ENCODE measurements around the gene OSBPL8. TPM values are rescaled to one million over a fixed set of nuclear protein-coding genes. Genes with fewer than 3 reads are reported as not detected.

Gene OSBPL8
- total and polyA plus RNA-seq, 9 of the 15 experiments (the other 6 are each of a cell fraction or from before 2014, with no cell fraction given) = 17.4 to 82.7 (median 42.8) TPM

DNA sequence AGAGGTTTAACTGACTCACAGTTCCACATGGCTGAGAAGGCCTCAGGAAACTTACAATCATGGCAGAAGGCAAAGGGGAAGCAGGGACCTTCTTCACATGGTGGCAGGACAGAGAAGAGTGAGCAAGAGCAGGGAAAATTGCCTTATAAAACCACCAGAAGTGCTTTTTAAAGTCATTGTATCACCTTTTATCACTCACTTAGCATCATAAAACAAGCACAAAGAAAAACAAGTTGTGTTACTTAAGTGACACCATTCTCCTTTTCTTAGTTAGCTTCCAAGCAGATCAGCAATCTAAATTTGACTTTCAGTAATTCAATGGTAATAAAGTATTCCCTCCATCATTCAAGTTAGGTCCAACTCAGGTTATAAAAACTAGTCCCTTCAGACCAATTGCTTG lies 28.5 kb downstream of the OSBPL8 start:
- Histone ChIP-seq H3K27me3 (ENCODE audit: control insufficient read depth in 2 of 2, insufficient read depth in 2 of 2, low read length in 2 of 2) (no peaks in the 10 kb centered on the region), H3K27ac (ENCODE audit: extremely low read depth, low read depth, low read length) (no peak overlapping the region), H3K4me3 (no peak overlapping the region), H3K36me3 (ENCODE audit: control insufficient read depth, insufficient read depth, low read length) (no peaks in the 10 kb centered on the region; the same call in 2 of the 3 replicates), H3K79me2 (ENCODE audit: control insufficient read depth, insufficient read depth, low read length) (peaks cover 77% of the 10 kb centered on the region), H3K9me1 (ENCODE audit: control insufficient read depth, insufficient read depth, low read length) (no peaks in the 10 kb centered on the region), H3K9ac (ENCODE audit: insufficient read depth in 1 of 2, low read depth in 2 of 2, low read length in 2 of 2) (no peak overlapping the region), H3K4me1 (replicated peaks in 1 of 2; ENCODE audit: control insufficient read depth in 2 of 2, insufficient read depth in 2 of 2, low read length in 2 of 2) (peaks cover 12 to 18% of the 10 kb centered on the region in 2 experiments; a peak in 3 of 5 replicates), H3K4me2 (ENCODE audit: insufficient read depth, low read length) (no peak overlapping the region), H2AFZ (ENCODE audit: low read depth, low read length) (no peak overlapping the region), H3K9me3 (replicated peaks; ENCODE audit: control insufficient read depth, insufficient read depth, low read depth, low read length) (no peaks in the 10 kb centered on the region), H4K20me1 (replicated peaks; ENCODE audit: control insufficient read depth, insufficient read depth, low read length) (no peaks in the 10 kb centered on the region)
- TF ChIP-seq, protein P1, sequence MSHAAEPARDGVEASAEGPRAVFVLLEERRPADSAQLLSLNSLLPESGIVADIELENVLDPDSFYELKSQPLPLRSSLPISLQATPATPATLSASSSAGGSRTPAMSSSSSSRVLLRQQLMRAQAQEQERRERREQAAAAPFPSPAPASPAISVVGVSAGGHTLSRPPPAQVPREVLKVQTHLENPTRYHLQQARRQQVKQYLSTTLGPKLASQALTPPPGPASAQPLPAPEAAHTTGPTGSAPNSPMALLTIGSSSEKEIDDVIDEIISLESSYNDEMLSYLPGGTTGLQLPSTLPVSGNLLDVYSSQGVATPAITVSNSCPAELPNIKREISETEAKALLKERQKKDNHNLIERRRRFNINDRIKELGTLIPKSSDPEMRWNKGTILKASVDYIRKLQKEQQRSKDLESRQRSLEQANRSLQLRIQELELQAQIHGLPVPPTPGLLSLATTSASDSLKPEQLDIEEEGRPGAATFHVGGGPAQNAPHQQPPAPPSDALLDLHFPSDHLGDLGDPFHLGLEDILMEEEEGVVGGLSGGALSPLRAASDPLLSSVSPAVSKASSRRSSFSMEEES (CRISPR knock-in tag; IDR thresholded peaks at IDR 0.05) = no peak
- TF ChIP-seq, protein P2, sequence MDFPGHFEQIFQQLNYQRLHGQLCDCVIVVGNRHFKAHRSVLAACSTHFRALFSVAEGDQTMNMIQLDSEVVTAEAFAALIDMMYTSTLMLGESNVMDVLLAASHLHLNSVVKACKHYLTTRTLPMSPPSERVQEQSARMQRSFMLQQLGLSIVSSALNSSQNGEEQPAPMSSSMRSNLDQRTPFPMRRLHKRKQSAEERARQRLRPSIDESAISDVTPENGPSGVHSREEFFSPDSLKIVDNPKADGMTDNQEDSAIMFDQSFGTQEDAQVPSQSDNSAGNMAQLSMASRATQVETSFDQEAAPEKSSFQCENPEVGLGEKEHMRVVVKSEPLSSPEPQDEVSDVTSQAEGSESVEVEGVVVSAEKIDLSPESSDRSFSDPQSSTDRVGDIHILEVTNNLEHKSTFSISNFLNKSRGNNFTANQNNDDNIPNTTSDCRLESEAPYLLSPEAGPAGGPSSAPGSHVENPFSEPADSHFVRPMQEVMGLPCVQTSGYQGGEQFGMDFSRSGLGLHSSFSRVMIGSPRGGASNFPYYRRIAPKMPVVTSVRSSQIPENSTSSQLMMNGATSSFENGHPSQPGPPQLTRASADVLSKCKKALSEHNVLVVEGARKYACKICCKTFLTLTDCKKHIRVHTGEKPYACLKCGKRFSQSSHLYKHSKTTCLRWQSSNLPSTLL (IDR thresholded peaks at IDR 0.05) = no peak
- TF ChIP-seq AFF1 (IDR thresholded peaks at IDR 0.05; ENCODE audit: low read depth in 1 of 2, partially characterized antibody in 2 of 2) = no peak
- TF ChIP-seq, protein P3, sequence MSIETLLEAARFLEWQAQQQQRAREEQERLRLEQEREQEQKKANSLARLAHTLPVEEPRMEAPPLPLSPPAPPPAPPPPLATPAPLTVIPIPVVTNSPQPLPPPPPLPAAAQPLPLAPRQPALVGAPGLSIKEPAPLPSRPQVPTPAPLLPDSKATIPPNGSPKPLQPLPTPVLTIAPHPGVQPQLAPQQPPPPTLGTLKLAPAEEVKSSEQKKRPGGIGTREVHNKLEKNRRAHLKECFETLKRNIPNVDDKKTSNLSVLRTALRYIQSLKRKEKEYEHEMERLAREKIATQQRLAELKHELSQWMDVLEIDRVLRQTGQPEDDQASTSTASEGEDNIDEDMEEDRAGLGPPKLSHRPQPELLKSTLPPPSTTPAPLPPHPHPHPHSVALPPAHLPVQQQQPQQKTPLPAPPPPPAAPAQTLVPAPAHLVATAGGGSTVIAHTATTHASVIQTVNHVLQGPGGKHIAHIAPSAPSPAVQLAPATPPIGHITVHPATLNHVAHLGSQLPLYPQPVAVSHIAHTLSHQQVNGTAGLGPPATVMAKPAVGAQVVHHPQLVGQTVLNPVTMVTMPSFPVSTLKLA (conservative IDR thresholded peaks at IDR 0.05) = no peak
- no peak for TF ChIP-seq SMAD4 (CRISPR knock-in tag; conservative IDR thresholded peaks at IDR 0.05)
- TF ChIP-seq ZNF766 (CRISPR knock-in tag; conservative IDR thresholded peaks at IDR 0.05) = 0 out of 2 replicates have a peak, but pooled peaks have one; percentile 6
- in situ Hi-C loops (cut with MboI) (no loop called here), intact Hi-C loops (cut with micrococcal nuclease) (no loop called here)
- FAIRE-seq (no peak), ATAC-seq (peak; percentile 18), DNase-seq (ENCODE audit: extremely low read depth in 1 of 4, low spot score in 3 of 4) (no peak)
- CTCF ChIA-PET (ENCODE audit: low intra/inter-chr PET ratio) = no interaction called here
- BruUV-seq (replicated peaks) = no TSS peak
- POLR2A ChIA-PET = interaction anchor here (1.8 kb wide), 1 partner anchor 9 kb away, joined by 4 read pairs; no protein-coding TSS in a partner anchor
